ENCODE measurements around the gene FMN2.
A peak's percentile ranks its signal among the peaks of the same experiment; 100 is the strongest.

Gene FMN2

DNA sequence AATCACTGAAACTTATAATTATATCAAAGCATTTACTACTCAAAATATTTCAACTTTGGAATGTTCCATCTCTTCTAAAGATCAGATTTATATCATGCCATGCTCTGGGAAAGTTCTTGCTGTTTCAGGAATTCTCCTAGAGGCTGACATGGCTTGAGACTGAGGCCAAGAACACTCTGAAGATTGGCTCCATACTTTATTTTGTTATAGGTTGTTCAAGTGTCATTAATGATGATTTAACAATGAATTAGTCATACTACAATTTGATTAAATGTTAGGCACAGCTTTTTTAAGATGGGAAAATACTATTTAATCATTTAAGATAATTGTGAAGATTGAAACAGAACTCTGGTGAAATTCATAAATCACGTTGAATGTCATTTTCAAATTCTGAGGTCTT lies 264.9 kb downstream of the FMN2 start:
- H3K79me2 ChIP-seq (ENCODE audit: control insufficient read depth, insufficient read depth, low read length, unreplicated experiment), result no peaks in the 10 kb centered on the region

GRCh38 chr1:240362046-240362445 lies 270.4 kb downstream of the FMN2 start:
- H2AFZ ChIP-seq (ENCODE audit: low read length, unreplicated experiment), result no peak overlapping the region
- no peak overlapping the region for H3K4me3 ChIP-seq (ENCODE audit: low read depth, low read length)
- H3K79me2 ChIP-seq (ENCODE audit: control insufficient read depth, insufficient read depth, low read length, unreplicated experiment), result no peaks in the 10 kb centered on the region
- no peak overlapping the region for H3K27ac ChIP-seq (ENCODE audit: low read depth, low read length)
- H3K4me1 ChIP-seq (ENCODE audit: control insufficient read depth, insufficient read depth, low read length, unreplicated experiment), result no peaks in the 10 kb centered on the region
- H3K27me3 ChIP-seq (ENCODE audit: insufficient read depth, low read length), result no peaks in the 10 kb centered on the region
- H3K36me3 ChIP-seq (ENCODE audit: insufficient read depth, low read length), result peaks cover 9% of the 10 kb centered on the region

More for the DNA sequence above, 264.9 kb downstream of the FMN2 start:
- no peaks in the 10 kb centered on the region for H3K27me3 ChIP-seq (ENCODE audit: insufficient read depth, low read length)
- no peak overlapping the region for H2AFZ ChIP-seq (ENCODE audit: low read length, unreplicated experiment)
- no peak overlapping the region for H3K4me3 ChIP-seq (ENCODE audit: low read depth, low read length)
- peaks cover 22% of the 10 kb centered on the region for H3K4me1 ChIP-seq (ENCODE audit: control insufficient read depth, insufficient read depth, low read length, unreplicated experiment)
- H3K36me3 ChIP-seq (ENCODE audit: insufficient read depth, low read length), result peaks cover 12% of the 10 kb centered on the region
- H3K27ac ChIP-seq (ENCODE audit: low read depth, low read length), result no peak overlapping the region

GRCh38 chr1:240362826-240363225 lies 271.1 kb downstream of the FMN2 start:
- Histone ChIP-seq H3K4me1 (ENCODE audit: control insufficient read depth, insufficient read depth, low read length, unreplicated experiment) (no peaks in the 10 kb centered on the region), H3K27ac (ENCODE audit: low read depth, low read length) (no peak overlapping the region), H3K4me3 (ENCODE audit: low read depth, low read length) (no peak overlapping the region), H3K27me3 (ENCODE audit: insufficient read depth, low read length) (no peaks in the 10 kb centered on the region), H3K79me2 (ENCODE audit: control insufficient read depth, insufficient read depth, low read length, unreplicated experiment) (no peaks in the 10 kb centered on the region), H2AFZ (ENCODE audit: low read length, unreplicated experiment) (no peak overlapping the region), H3K36me3 (ENCODE audit: insufficient read depth, low read length) (peaks cover 9% of the 10 kb centered on the region)

DNA sequence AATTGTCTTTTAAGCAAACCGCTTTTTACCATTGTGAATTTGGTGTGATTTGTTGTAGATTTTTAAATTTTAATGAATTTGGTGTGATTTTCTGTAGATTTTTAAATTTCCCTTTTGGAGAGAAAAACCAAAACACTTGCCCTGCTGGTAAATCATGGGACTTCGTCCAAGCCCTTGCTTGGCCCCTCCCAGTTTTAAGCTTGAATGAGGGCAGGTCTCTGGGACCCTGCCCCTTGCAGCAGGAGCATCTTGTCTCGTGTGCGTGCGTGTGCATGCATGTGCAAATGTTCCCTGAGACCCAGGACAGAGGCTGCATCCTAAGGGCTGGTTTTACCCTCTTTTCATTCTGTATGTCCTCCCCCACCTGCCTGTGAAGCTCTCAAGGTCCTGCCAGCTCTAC lies 271.6 kb downstream of the FMN2 start:
- H3K79me2 ChIP-seq (ENCODE audit: control insufficient read depth, insufficient read depth, low read length, unreplicated experiment), result no peaks in the 10 kb centered on the region
- peaks cover 9% of the 10 kb centered on the region for H3K36me3 ChIP-seq (ENCODE audit: insufficient read depth, low read length)
- no peak overlapping the region for H3K4me3 ChIP-seq (ENCODE audit: low read depth, low read length)
- no peak overlapping the region for H3K27ac ChIP-seq (ENCODE audit: low read depth, low read length)
- no peak overlapping the region for H2AFZ ChIP-seq (ENCODE audit: low read length, unreplicated experiment)
- H3K27me3 ChIP-seq (ENCODE audit: insufficient read depth, low read length), result no peaks in the 10 kb centered on the region
- no peaks in the 10 kb centered on the region for H3K4me1 ChIP-seq (ENCODE audit: control insufficient read depth, insufficient read depth, low read length, unreplicated experiment)

GRCh38 chr1:240363914-240364313 lies 272.2 kb downstream of the FMN2 start:
- H3K4me1 ChIP-seq (ENCODE audit: control insufficient read depth, insufficient read depth, low read length, unreplicated experiment), result no peaks in the 10 kb centered on the region
- H3K36me3 ChIP-seq (ENCODE audit: insufficient read depth, low read length), result peaks cover 9% of the 10 kb centered on the region
- H3K27ac ChIP-seq (ENCODE audit: low read depth, low read length), result no peak overlapping the region
- H3K4me3 ChIP-seq (ENCODE audit: low read depth, low read length), result no peak overlapping the region
- H3K79me2 ChIP-seq (ENCODE audit: control insufficient read depth, insufficient read depth, low read length, unreplicated experiment), result no peaks in the 10 kb centered on the region
- H3K27me3 ChIP-seq (ENCODE audit: insufficient read depth, low read length), result no peaks in the 10 kb centered on the region
- H2AFZ ChIP-seq (ENCODE audit: low read length, unreplicated experiment), result no peak overlapping the region

DNA sequence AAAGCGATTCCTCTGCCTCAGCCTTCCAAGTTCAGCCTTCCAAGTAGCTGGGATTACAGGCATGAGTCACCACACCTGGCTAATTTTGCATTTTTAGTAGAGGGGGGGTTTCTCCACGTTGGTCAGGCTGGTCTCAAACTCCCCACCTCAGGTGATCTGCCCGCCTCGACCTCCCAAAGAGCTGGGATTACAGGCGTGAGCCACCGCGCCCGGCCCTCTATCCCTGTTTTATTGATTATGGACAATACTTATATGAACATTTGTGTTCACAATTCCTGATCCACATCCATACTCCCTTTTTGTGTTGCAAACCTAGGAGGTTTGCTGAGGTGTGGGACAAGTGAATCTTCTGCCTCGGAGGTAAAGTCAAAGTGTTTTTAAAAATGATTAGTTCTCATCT lies 275.0 kb downstream of the FMN2 start:
- no peak overlapping the region for H3K27ac ChIP-seq (ENCODE audit: low read depth, low read length)
- peaks cover 5% of the 10 kb centered on the region for H3K4me1 ChIP-seq (ENCODE audit: control insufficient read depth, insufficient read depth, low read length, unreplicated experiment)
- H3K36me3 ChIP-seq (ENCODE audit: insufficient read depth, low read length), result no peaks in the 10 kb centered on the region

DNA sequence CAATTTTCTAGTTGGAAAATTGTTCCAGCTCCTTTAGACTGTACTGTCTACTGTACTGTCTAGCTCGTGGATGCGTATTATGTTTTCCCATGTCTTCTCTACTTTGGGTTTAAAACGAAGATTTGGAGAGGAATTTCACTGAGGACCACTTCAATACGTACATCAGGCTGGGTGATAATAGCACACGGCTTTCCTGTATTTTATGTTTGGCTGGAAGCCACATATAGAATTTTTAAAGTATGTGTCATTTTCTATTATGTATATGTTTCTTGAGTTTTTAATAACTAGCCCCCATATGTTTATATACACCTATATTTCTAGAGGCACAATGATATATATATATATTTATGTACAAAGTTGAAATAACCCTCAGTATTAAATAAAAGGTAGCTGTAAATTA lies 293.9 kb downstream of the FMN2 start:
- Histone ChIP-seq H3K4me3 (ENCODE audit: low read depth, low read length) (no peak overlapping the region), H2AFZ (ENCODE audit: low read length, unreplicated experiment) (no peak overlapping the region), H3K27me3 (ENCODE audit: insufficient read depth, low read length) (no peaks in the 10 kb centered on the region), H3K4me1 (ENCODE audit: control insufficient read depth, insufficient read depth, low read length, unreplicated experiment) (peaks cover 32% of the 10 kb centered on the region), H3K27ac (ENCODE audit: low read depth, low read length) (peak overlapping the region; percentile 67), H3K79me2 (ENCODE audit: control insufficient read depth, insufficient read depth, low read length, unreplicated experiment) (no peaks in the 10 kb centered on the region), H3K36me3 (ENCODE audit: insufficient read depth, low read length) (peaks cover 22% of the 10 kb centered on the region)

More for the DNA sequence above, 275.0 kb downstream of the FMN2 start:
- Histone ChIP-seq H3K27me3 (ENCODE audit: insufficient read depth, low read length) (no peaks in the 10 kb centered on the region), H3K4me3 (ENCODE audit: low read depth, low read length) (no peak overlapping the region), H2AFZ (ENCODE audit: low read length, unreplicated experiment) (no peak overlapping the region), H3K79me2 (ENCODE audit: control insufficient read depth, insufficient read depth, low read length, unreplicated experiment) (no peaks in the 10 kb centered on the region)

DNA sequence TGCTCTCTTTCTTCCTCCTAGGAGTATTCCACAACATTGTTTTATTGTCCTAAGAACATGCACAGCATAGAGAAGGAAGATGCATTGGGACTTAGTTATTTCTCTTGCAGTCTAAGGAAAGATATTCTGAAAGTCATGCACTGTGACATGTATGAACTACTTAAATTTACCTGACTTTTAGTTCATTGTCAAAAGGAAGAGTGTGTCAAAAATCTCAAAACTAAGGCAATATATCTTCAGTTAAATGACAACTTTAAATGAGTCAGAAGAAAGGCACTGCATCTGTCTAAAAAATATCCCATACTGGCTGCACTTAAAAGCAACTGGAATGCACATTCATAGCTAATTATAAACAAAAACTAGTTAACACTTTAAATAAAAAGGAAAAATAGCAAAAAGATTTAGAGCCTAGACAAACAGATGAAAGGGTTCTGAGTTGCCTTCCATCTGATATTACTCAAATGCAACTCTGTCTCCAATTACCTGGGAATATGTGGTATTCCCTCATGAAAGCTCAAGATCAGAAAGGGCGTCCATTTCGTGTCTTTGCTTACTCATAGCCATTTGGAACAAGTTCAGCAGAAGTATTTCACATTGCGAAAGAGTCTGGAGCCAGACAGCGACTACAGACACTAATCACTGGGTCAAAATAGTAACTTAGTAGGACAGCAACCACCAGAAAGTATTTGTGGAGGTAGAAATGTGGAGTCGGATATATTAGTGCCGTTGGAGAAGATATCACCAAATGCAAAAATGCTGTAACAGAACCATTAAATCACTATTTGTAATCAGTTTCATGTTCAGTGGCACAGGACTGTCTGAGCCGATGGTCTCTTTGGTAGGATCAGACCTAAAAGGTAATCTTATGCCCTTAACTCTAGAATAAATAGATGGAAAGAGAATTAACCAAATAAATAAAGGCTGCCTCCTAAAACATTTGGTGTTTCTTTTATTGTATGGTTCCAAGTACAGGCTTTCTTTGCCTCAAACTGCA lies 294.6 kb downstream of the FMN2 start:
- Histone ChIP-seq H3K27me3 (ENCODE audit: insufficient read depth, low read length) (no peaks in the 10 kb centered on the region), H3K4me3 (ENCODE audit: low read depth, low read length) (peak overlapping the region; percentile 22), H2AFZ (ENCODE audit: low read length, unreplicated experiment) (peak overlapping the region; percentile 75), H3K79me2 (ENCODE audit: control insufficient read depth, insufficient read depth, low read length, unreplicated experiment) (no peaks in the 10 kb centered on the region), H3K4me1 (ENCODE audit: control insufficient read depth, insufficient read depth, low read length, unreplicated experiment) (peaks cover 39% of the 10 kb centered on the region), H3K36me3 (ENCODE audit: insufficient read depth, low read length) (peaks cover 15% of the 10 kb centered on the region), H3K27ac (ENCODE audit: low read depth, low read length) (peak overlapping the region; percentile 67)

- Histone ChIP-seq H3K4me1 (ENCODE audit: control insufficient read depth, insufficient read depth, low read length, unreplicated experiment) (peaks cover 46% of the 10 kb centered on the region), H3K4me3 (ENCODE audit: low read depth, low read length) (0 out of 2 replicates have a peak overlapping the region, but pooled peaks have one; percentile 5), H2AFZ (ENCODE audit: low read length, unreplicated experiment) (peak overlapping the region; percentile 75), H3K36me3 (ENCODE audit: insufficient read depth, low read length) (peaks cover 7% of the 10 kb centered on the region), H3K27ac (ENCODE audit: low read depth, low read length) (peak overlapping the region; percentile 67), H3K79me2 (ENCODE audit: control insufficient read depth, insufficient read depth, low read length, unreplicated experiment) (no peaks in the 10 kb centered on the region), H3K27me3 (ENCODE audit: insufficient read depth, low read length) (no peaks in the 10 kb centered on the region)
These were observed 295.4 kb downstream of the FMN2 start for GRCh38 chr1:240387051-240387450.

DNA sequence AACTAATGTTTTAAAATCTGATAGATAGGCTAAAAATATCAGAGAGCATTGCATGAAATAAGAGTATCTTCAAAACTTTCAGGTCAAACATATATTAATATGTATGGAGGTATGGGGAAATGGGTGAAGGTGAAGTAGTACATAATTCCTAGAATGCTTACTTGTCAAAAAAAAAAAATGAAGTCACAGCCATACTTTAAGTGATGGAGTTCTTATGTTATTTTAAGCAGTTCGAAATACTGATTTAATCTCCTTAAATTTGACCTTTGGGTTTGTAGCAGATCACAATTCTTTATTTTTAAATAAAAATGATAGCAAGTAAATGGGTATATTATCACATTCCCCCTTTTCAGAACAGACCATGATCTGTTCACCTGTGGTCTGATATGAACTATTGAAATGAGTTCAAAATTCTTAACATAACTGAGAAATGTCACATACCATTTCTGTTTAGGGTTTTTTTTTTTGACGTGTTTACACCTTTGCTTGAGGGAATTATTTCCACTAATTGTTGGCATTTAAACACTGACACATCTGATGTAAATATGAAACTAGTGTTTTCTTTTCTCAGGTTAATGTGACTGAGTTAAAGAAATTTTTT lies 300.1 kb downstream of the FMN2 start:
- H3K4me3 ChIP-seq (ENCODE audit: low read depth, low read length), result no peak overlapping the region
- no peaks in the 10 kb centered on the region for H3K79me2 ChIP-seq (ENCODE audit: control insufficient read depth, insufficient read depth, low read length, unreplicated experiment)
- peaks cover 3% of the 10 kb centered on the region for H3K36me3 ChIP-seq (ENCODE audit: insufficient read depth, low read length)
- H3K27ac ChIP-seq (ENCODE audit: low read depth, low read length), result no peak overlapping the region
- no peak overlapping the region for H2AFZ ChIP-seq (ENCODE audit: low read length, unreplicated experiment)
- H3K4me1 ChIP-seq (ENCODE audit: control insufficient read depth, insufficient read depth, low read length, unreplicated experiment), result peaks cover 40% of the 10 kb centered on the region
- H3K27me3 ChIP-seq (ENCODE audit: insufficient read depth, low read length), result no peaks in the 10 kb centered on the region

All from ACC112 (cell line).